Erythroblast (primary cell): ENCODE results near the gene ALPP.

ENCODE experiments used
- GATA1 ChIP-seq: IDR thresholded peaks from 2 replicates; pipeline ENCODE4 v1.6.1; 2011; ENCODE audit warnings: low read depth, mild to moderate bottlenecking, control low read depth, low read length, moderate library complexity
- POLR2A ChIP-seq: IDR thresholded peaks from 2 replicates; pipeline ENCODE4 v1.6.1; 2011; ENCODE audit warnings: mild to moderate bottlenecking, low read length

DNA sequence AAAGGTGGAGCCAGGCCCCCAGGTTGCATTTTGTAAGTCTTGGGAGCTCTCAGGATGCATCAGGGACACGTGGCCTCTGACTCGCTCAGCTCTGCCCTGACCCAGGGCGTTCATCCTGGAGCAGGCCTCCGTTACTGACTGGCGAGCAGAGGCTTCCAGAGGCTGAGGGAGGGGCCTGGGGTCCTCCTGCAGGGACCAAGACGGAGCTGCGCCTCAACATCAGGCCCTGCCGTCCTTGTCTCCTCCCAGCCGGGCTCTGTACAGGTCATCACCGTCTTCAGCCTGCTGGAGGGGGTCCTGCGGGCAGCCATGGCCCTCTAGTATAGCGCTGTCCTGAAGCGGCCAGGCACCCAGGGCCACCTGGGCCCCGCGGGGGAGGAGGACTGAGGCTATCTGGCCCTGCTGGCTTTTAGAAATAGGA, 10.2 kb upstream of the ALPP start:
- no peak for TF ChIP-seq POLR2A
- TF ChIP-seq GATA1 = no peak
